A549 (cell line): ENCODE data around the gene MORN1.

Experiments
- BHLHE40 ChIP-seq: IDR thresholded peaks from 2 replicates; pipeline ENCODE4 v1.6.1; 2012; ENCODE audit warnings: low read depth, low read length, inconsistent platforms
- CEBPB ChIP-seq, 2 experiments: fragments of >200 bp in 1 of 2; sonication (Bioruptor Twin) in 1 of 2; formaldehyde crosslinking in 1 of 2; IDR thresholded peaks; 2 replicates each; pipeline ENCODE4 v1.6.1; 2012 to 2016
- CTCF ChIP-seq: fragments of >200 bp; sonication (Bioruptor Twin); formaldehyde crosslinking; IDR thresholded peaks from 3 replicates; pipeline ENCODE4 v1.5.1; 2016
- EP300 ChIP-seq, 2 experiments: fragments of >200 bp; sonication (Bioruptor Twin); formaldehyde crosslinking; IDR thresholded peaks; 2 replicates in 1 of 2; 3 replicates in 1 of 2; pipeline ENCODE4 v1.6.1; 2016 to 2017
- ESRRA ChIP-seq: fragments of 150-350 bp; IDR thresholded peaks from 2 replicates; pipeline ENCODE4 v1.6.1; 2014; ENCODE audit warnings: mild to moderate bottlenecking, low read length, borderline replicate concordance
- KDM1A ChIP-seq: fragments of 200-600 bp; sonication (generic); IDR thresholded peaks from 2 replicates; pipeline ENCODE4 v1.6.1; 2016; ENCODE audit warnings: low read depth, mild to moderate bottlenecking
- NR3C1 ChIP-seq: fragments of >200 bp; sonication (Bioruptor Twin); formaldehyde crosslinking; IDR thresholded peaks from 3 replicates; pipeline ENCODE4 v1.6.1; 2017
- PHF8 ChIP-seq: fragments of 200-600 bp; sonication (generic); IDR thresholded peaks from 2 replicates; pipeline ENCODE4 v1.6.1; 2016; ENCODE audit warnings: low read depth, mild to moderate bottlenecking, antibody characterized with exemption, moderate library complexity, borderline replicate concordance
- POLR2A ChIP-seq: IDR thresholded peaks from 2 replicates; pipeline ENCODE4 v1.6.1; 2012; ENCODE audit warnings: mild to moderate bottlenecking, low read length
- RARB ChIP-seq: fragments of 250-450 bp; sonication (Bioruptor Pico); IDR thresholded peaks from 2 replicates; pipeline ENCODE4 v1.8.0; 2021; ENCODE audit warnings: mild to moderate bottlenecking, moderate library complexity
- REST ChIP-seq: fragments of 200-600 bp; sonication (generic); IDR thresholded peaks from 2 replicates; pipeline ENCODE4 v1.6.1; 2016; ENCODE audit warnings: antibody characterized with exemption, mild to moderate bottlenecking, moderate library complexity
- SMC3 ChIP-seq: fragments of >200 bp; sonication (Bioruptor Twin); formaldehyde crosslinking; IDR thresholded peaks from 3 replicates; pipeline ENCODE4 v1.6.1; 2018; ENCODE audit warnings: inconsistent platforms
- USF2 ChIP-seq: fragments of 450-650 bp; IDR thresholded peaks from 2 replicates; pipeline ENCODE4 v1.6.1; 2014; ENCODE audit warnings: antibody characterized with exemption

GRCh38 chr1:2337501-2337900 lies 53.9 kb downstream of the MORN1 start:
- no peak for TF ChIP-seq SMC3
- TF ChIP-seq POLR2A: no peak
- no peak for TF ChIP-seq EP300 (IDR thresholded peaks at IDR 0.05)
- TF ChIP-seq CTCF: no peak
- TF ChIP-seq REST: no peak
- TF ChIP-seq PHF8: no peak
- TF ChIP-seq USF2: no peak
- no peak for TF ChIP-seq NR3C1
- no peak for TF ChIP-seq RARB
- TF ChIP-seq BHLHE40: no peak
- TF ChIP-seq KDM1A: no peak
- TF ChIP-seq CEBPB (IDR thresholded peaks at IDR 0.05): no peak
- TF ChIP-seq ESRRA: no peak
